NCI-H146 treated with DMSO at 0.1 percent for 48 hours (cell line): ENCODE results near the gene ARHGEF12.

Experiments used
- DNase-seq: peaks from one replicate; lab custom pipeline; 2025; ENCODE audit not compliant: unreplicated experiment; lab: John Stamatoyannopoulos, UW

Gene ARHGEF12

GRCh38 chr11:120340529-120340928 is 4.3 kb downstream of the ARHGEF12 start:
- no peak for DNase-seq

GRCh38 chr11:120342226-120342625 is 6.0 kb downstream of the ARHGEF12 start:
- DNase-seq, result no peak

- DNase-seq, result no peak
Measured at GRCh38 chr11:120342678-120343077, 6.5 kb downstream of the ARHGEF12 start.

- no peak for DNase-seq
Measured at GRCh38 chr11:120343429-120343828, 7.2 kb downstream of the ARHGEF12 start.

- DNase-seq, result no peak
Measured at GRCh38 chr11:120344302-120345004, 8.2 kb downstream of the ARHGEF12 start.

- DNase-seq, result no peak
Measured at GRCh38 chr11:120346233-120346632, 10.0 kb downstream of the ARHGEF12 start.

GRCh38 chr11:120350637-120351036 is 14.4 kb downstream of the ARHGEF12 start:
- no peak for DNase-seq

GRCh38 chr11:120352405-120352804 is 16.2 kb downstream of the ARHGEF12 start:
- no peak for DNase-seq

GRCh38 chr11:120354068-120354467 is 17.9 kb downstream of the ARHGEF12 start:
- no peak for DNase-seq

GRCh38 chr11:120354779-120355178 is 18.6 kb downstream of the ARHGEF12 start:
- no peak for DNase-seq

- DNase-seq, result no peak
Measured at GRCh38 chr11:120357620-120358019, 21.4 kb downstream of the ARHGEF12 start.

- no peak for DNase-seq
Measured at GRCh38 chr11:120358729-120359128, 22.5 kb downstream of the ARHGEF12 start.

- DNase-seq, result no peak
Measured at GRCh38 chr11:120363436-120363835, 27.2 kb downstream of the ARHGEF12 start.

- DNase-seq, result no peak
Measured at GRCh38 chr11:120365512-120365911, 29.3 kb downstream of the ARHGEF12 start.

- DNase-seq, result no peak
Measured at GRCh38 chr11:120372296-120372695, 36.1 kb downstream of the ARHGEF12 start.

- no peak for DNase-seq
Measured at GRCh38 chr11:120375076-120375475, 38.9 kb downstream of the ARHGEF12 start.

- no peak for DNase-seq
Measured at GRCh38 chr11:120376547-120377182, 40.5 kb downstream of the ARHGEF12 start.

- no peak for DNase-seq
Measured at GRCh38 chr11:120378474-120378873, 42.3 kb downstream of the ARHGEF12 start.

- no peak for DNase-seq
Measured at GRCh38 chr11:120381401-120381800, 45.2 kb downstream of the ARHGEF12 start.

GRCh38 chr11:120383518-120384155 is 47.4 kb downstream of the ARHGEF12 start:
- no peak for DNase-seq

GRCh38 chr11:120384476-120384875 is 48.3 kb downstream of the ARHGEF12 start:
- DNase-seq, result no peak

GRCh38 chr11:120385110-120385509 is 48.9 kb downstream of the ARHGEF12 start:
- DNase-seq, result no peak
